ENCODE measurements around the gene PVR.
A peak's percentile ranks its signal among the peaks of the same experiment; 100 is the strongest.

The PVR gene

GRCh38 chr19:44694184-44694579 is 50.5 kb downstream of the PVR start:
- H3K9ac ChIP-seq = no peak overlapping the region
- H2AFZ ChIP-seq = no peak overlapping the region
- H3K27ac ChIP-seq = no peak overlapping the region
- no peaks in the 10 kb centered on the region for H3K27me3 ChIP-seq (ENCODE audit: control insufficient read depth, insufficient read depth, low read length)
- no peak overlapping the region for H3K4me2 ChIP-seq (ENCODE audit: low read length)
- no peaks in the 10 kb centered on the region for H3K79me2 ChIP-seq
- peaks cover 32% of the 10 kb centered on the region for H3K4me1 ChIP-seq
- no peaks in the 10 kb centered on the region for H3K36me3 ChIP-seq (ENCODE audit: control insufficient read depth, insufficient read depth, low read length)
- H3K4me3 ChIP-seq (ENCODE audit: low read depth, low read length) = no peak overlapping the region
- H3K9me3 ChIP-seq (ENCODE audit: control insufficient read depth, low read length) = no peaks in the 10 kb centered on the region
- TF ChIP-seq, protein P1, sequence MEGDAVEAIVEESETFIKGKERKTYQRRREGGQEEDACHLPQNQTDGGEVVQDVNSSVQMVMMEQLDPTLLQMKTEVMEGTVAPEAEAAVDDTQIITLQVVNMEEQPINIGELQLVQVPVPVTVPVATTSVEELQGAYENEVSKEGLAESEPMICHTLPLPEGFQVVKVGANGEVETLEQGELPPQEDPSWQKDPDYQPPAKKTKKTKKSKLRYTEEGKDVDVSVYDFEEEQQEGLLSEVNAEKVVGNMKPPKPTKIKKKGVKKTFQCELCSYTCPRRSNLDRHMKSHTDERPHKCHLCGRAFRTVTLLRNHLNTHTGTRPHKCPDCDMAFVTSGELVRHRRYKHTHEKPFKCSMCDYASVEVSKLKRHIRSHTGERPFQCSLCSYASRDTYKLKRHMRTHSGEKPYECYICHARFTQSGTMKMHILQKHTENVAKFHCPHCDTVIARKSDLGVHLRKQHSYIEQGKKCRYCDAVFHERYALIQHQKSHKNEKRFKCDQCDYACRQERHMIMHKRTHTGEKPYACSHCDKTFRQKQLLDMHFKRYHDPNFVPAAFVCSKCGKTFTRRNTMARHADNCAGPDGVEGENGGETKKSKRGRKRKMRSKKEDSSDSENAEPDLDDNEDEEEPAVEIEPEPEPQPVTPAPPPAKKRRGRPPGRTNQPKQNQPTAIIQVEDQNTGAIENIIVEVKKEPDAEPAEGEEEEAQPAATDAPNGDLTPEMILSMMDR (IDR thresholded peaks at IDR 0.05) = no peak

- no peak overlapping the region for H3K4me3 ChIP-seq (ENCODE audit: low read depth, low read length)
- H2AFZ ChIP-seq = peak overlapping the region; percentile 40
- H3K4me1 ChIP-seq = peaks cover 25% of the 10 kb centered on the region
- no peak overlapping the region for H3K4me2 ChIP-seq (ENCODE audit: low read length)
- H3K79me2 ChIP-seq = no peaks in the 10 kb centered on the region
- TF ChIP-seq, protein P1 (IDR thresholded peaks at IDR 0.05) = no peak
- no peak overlapping the region for H3K9ac ChIP-seq
- no peaks in the 10 kb centered on the region for H3K36me3 ChIP-seq (ENCODE audit: control insufficient read depth, insufficient read depth, low read length)
- H3K9me3 ChIP-seq (ENCODE audit: control insufficient read depth, low read length) = no peaks in the 10 kb centered on the region
- no peaks in the 10 kb centered on the region for H3K27me3 ChIP-seq (ENCODE audit: control insufficient read depth, insufficient read depth, low read length)
- H3K27ac ChIP-seq = peak overlapping the region; percentile 92
Observed at GRCh38 chr19:44696939-44697669, 53.4 kb downstream of the PVR start.

GRCh38 chr19:44697670-44698034 is 53.9 kb downstream of the PVR start:
- TF ChIP-seq, protein P1 (IDR thresholded peaks at IDR 0.05) = no peak
- no peak overlapping the region for H3K4me2 ChIP-seq (ENCODE audit: low read length)
- H3K36me3 ChIP-seq (ENCODE audit: control insufficient read depth, insufficient read depth, low read length) = no peaks in the 10 kb centered on the region
- H3K79me2 ChIP-seq = no peaks in the 10 kb centered on the region
- no peaks in the 10 kb centered on the region for H3K27me3 ChIP-seq (ENCODE audit: control insufficient read depth, insufficient read depth, low read length)
- peak overlapping the region; percentile 92 for H3K27ac ChIP-seq
- peak overlapping the region; percentile 40 for H2AFZ ChIP-seq
- H3K4me3 ChIP-seq (ENCODE audit: low read depth, low read length) = no peak overlapping the region
- H3K9me3 ChIP-seq (ENCODE audit: control insufficient read depth, low read length) = no peaks in the 10 kb centered on the region
- no peak overlapping the region for H3K9ac ChIP-seq
- peaks cover 22% of the 10 kb centered on the region for H3K4me1 ChIP-seq

DNA sequence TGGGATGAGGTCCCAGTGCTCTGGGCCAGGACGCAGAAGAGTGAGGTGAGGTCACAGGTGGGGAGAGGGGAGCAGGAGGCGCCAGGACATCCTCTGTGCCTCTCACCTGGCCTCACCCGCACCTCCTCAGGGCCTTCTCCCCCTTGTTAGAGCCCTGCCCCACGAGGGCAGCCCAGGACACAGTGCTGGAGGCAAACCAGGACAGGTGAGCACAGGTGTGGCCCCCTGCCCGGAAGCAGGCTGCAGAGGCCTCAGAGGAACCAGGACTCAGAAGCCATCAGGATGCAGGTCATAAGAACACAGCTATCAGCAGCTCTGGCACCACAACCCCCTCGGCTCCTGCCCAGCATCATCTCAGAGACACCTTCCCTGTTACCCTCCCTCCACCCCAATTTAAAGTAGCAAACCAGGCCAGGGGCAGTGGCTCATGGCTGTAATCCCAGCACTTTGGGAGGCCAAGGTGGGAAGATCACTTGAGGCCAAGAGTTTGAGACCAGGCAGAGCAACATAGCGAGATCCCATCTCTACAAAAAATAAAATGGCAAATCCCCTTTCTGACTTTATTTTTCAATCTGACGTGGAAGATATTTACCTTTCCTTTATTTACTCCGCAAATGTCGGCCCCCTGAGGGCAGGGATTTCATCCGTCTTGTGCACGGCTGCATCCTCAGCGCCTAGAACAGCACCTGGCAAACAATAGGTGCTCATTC is 54.9 kb downstream of the PVR start, which contains the start of gene CEACAM16:
Gene CEACAM16 (plus strand): TSS at position 660 of the 710 bp plus-strand sequence. CDS start 2,306 bp downstream, outside the sequence.
- Histone ChIP-seq H2AFZ (peak within 1 kb of the TSS; percentile 40), H3K4me3 (ENCODE audit: low read depth, low read length) (no peak within 1 kb of the TSS), H3K9me3 (ENCODE audit: control insufficient read depth, low read length) (no peaks in the 10 kb centered on the region), H3K4me2 (ENCODE audit: low read length) (no peak within 1 kb of the TSS), H3K36me3 (ENCODE audit: control insufficient read depth, insufficient read depth, low read length) (no peaks in the 10 kb centered on the region), H3K27ac (peak within 1 kb of the TSS; percentile 92), H3K27me3 (ENCODE audit: control insufficient read depth, insufficient read depth, low read length) (no peaks in the 10 kb centered on the region), H3K79me2 (no peaks in the 10 kb centered on the region), H3K9ac (no peak within 1 kb of the TSS), H3K4me1 (peaks cover 20% of the 10 kb centered on the region)
- TF ChIP-seq, protein P1 (IDR thresholded peaks at IDR 0.05) = no peak
